ENCODE results near the gene POLR2J3.
"Not testable (repeated sequence)": the region's sequence is repeated elsewhere in the genome, so short reads cannot be mapped to it uniquely, and the experiment has no call there.

The POLR2J3 gene

DNA sequence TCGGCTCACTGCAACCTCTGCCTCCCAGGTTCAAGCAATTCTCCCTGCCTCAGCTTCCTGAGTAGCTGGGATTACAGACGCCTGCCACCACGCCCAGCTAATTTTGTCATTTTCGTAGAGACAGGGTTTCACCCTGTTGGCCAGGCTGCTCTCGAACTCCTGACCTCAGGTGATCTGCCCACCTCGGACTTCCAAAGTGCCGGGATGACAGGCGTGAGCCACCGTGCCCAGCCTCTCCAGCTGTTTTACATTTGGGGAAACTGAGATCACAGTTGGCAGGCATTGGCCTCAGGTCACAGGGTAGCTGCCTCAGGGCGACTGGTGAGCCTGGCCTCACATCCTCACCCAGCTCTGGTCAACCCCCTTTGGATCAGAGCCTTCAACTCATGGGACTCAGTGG, 37.4 kb upstream of the POLR2J3 start:
- not testable (repeated sequence) for H3K27ac ChIP-seq (ENCODE audit: low read length); H3K9me3 ChIP-seq (ENCODE audit: control insufficient read depth in 2 of 2, low read length in 2 of 2); H3K4me1 ChIP-seq (ENCODE audit: control insufficient read depth, insufficient read depth, low read length); H3K36me3 ChIP-seq (ENCODE audit: control insufficient read depth in 2 of 2, insufficient read depth in 2 of 2, low read length in 2 of 2); H3K4me3 ChIP-seq (ENCODE audit: low read length in 2 of 2); H3K27me3 ChIP-seq (ENCODE audit: control insufficient read depth in 1 of 2, insufficient read depth in 2 of 2, low read length in 2 of 2); H3K9ac ChIP-seq (ENCODE audit: low read length in 2 of 2)

DNA sequence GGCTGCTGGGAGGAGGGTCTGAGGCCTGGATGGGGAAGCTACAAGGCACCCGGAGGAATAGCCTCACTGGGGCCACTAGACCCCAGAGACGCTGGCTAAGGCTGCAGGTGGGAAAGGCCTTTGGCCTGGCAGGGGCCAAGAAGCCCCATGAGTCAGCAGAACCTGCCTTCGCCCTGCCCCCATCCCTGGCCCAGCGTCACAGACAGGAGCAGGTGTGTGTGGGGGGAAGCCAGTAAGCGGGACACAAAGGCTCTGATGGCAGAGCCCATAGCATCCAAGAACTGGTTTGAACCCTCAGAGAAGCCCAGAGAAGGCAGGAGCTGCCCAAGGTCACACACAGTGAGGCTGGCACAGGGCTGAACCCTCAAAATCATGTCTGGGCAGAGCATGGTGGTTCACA, 34.5 kb upstream of the POLR2J3 start:
- not testable (repeated sequence) for H3K9ac ChIP-seq (ENCODE audit: low read length in 2 of 2); H3K27me3 ChIP-seq (ENCODE audit: control insufficient read depth in 1 of 2, insufficient read depth in 2 of 2, low read length in 2 of 2); H3K4me1 ChIP-seq (ENCODE audit: control insufficient read depth, insufficient read depth, low read length); H3K9me3 ChIP-seq (ENCODE audit: control insufficient read depth in 2 of 2, low read length in 2 of 2); H3K4me3 ChIP-seq (ENCODE audit: low read length in 2 of 2); H3K27ac ChIP-seq (ENCODE audit: low read length); H3K36me3 ChIP-seq (ENCODE audit: control insufficient read depth in 2 of 2, insufficient read depth in 2 of 2, low read length in 2 of 2)

DNA sequence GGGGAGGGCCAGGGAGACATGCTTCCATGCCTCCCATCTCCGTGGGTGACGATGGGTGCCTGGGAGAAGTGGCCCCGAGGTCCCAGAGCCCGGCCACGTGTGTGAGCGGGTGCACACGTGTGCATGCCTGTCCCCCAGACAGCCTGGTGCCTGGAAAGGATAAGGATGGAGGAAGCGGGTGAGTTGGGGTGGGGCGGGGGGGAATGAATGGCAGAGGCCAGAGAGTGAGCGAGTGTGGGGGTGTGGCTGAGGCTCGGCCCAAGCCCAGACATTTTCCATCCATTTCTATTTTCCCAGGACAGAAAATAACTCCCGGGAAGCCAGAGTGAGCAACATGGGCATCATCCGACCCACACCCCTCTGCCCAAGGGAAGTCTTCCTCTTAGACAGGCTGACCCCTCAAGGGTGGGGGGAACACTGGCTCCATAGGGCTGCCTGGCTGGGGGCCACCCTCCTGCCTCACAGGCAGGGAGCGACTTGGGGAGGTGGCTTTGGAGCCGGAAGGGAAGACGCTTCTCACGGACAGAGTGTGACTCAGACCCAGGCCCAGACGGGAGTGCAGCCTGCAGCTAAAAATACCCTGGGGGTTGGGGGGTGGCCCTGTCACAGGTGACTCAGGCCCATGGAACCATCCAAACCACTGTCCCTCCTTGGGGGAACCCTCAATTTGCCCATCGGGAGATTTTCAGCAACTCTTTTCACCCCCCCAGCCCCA, 32.2 kb upstream of the POLR2J3 start:
- H3K4me3 ChIP-seq (ENCODE audit: low read length in 2 of 2); H3K27ac ChIP-seq (ENCODE audit: low read length); H3K9ac ChIP-seq (ENCODE audit: low read length in 2 of 2); H3K4me1 ChIP-seq (ENCODE audit: control insufficient read depth, insufficient read depth, low read length); H3K27me3 ChIP-seq (ENCODE audit: control insufficient read depth in 1 of 2, insufficient read depth in 2 of 2, low read length in 2 of 2); H3K36me3 ChIP-seq (ENCODE audit: control insufficient read depth in 2 of 2, insufficient read depth in 2 of 2, low read length in 2 of 2); H3K9me3 ChIP-seq (ENCODE audit: control insufficient read depth in 2 of 2, low read length in 2 of 2): not testable (repeated sequence)

DNA sequence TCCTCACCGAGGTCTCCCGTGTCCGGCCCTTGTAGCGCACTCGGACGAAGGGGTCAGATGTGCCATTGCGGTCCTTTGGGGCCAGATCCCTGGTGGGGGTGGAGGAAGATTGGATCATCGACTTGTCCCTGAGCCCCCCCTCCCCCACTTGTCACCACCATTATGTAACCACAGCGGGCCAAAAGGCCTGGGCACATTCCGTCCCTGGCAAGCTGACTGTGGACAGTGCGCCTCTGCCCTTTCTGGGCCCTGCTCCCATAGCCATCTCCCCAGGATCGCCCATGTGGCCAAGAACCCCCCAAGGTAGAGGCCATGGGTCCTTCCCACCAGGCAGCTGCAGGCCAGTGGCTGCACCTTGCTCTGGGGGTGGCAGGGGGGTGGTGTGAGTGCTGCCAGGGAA, 29.9 kb upstream of the POLR2J3 start:
- H3K4me1 ChIP-seq (ENCODE audit: control insufficient read depth, insufficient read depth, low read length); H3K4me3 ChIP-seq (ENCODE audit: low read length in 2 of 2); H3K27ac ChIP-seq (ENCODE audit: low read length); H3K9ac ChIP-seq (ENCODE audit: low read length in 2 of 2); H3K9me3 ChIP-seq (ENCODE audit: control insufficient read depth in 2 of 2, low read length in 2 of 2); H3K36me3 ChIP-seq (ENCODE audit: control insufficient read depth in 2 of 2, insufficient read depth in 2 of 2, low read length in 2 of 2); H3K27me3 ChIP-seq (ENCODE audit: control insufficient read depth in 1 of 2, insufficient read depth in 2 of 2, low read length in 2 of 2): not testable (repeated sequence)

GRCh38 chr7:102599699-102600098, 27.3 kb upstream of the POLR2J3 start:
- not testable (repeated sequence) for H3K9me3 ChIP-seq (ENCODE audit: control insufficient read depth in 2 of 2, low read length in 2 of 2); H3K36me3 ChIP-seq (ENCODE audit: control insufficient read depth in 2 of 2, insufficient read depth in 2 of 2, low read length in 2 of 2); H3K4me3 ChIP-seq (ENCODE audit: low read length in 2 of 2); H3K27ac ChIP-seq (ENCODE audit: low read length); H3K27me3 ChIP-seq (ENCODE audit: control insufficient read depth in 1 of 2, insufficient read depth in 2 of 2, low read length in 2 of 2); H3K9ac ChIP-seq (ENCODE audit: low read length in 2 of 2); H3K4me1 ChIP-seq (ENCODE audit: control insufficient read depth, insufficient read depth, low read length)

- not testable (repeated sequence) for H3K27me3 ChIP-seq (ENCODE audit: control insufficient read depth in 1 of 2, insufficient read depth in 2 of 2, low read length in 2 of 2); H3K4me3 ChIP-seq (ENCODE audit: low read length in 2 of 2); H3K36me3 ChIP-seq (ENCODE audit: control insufficient read depth in 2 of 2, insufficient read depth in 2 of 2, low read length in 2 of 2); H3K27ac ChIP-seq (ENCODE audit: low read length); H3K9me3 ChIP-seq (ENCODE audit: control insufficient read depth in 2 of 2, low read length in 2 of 2); H3K4me1 ChIP-seq (ENCODE audit: control insufficient read depth, insufficient read depth, low read length); H3K9ac ChIP-seq (ENCODE audit: low read length in 2 of 2)
These were observed 23.7 kb upstream of the POLR2J3 start for GRCh38 chr7:102596036-102596435.

- not testable (repeated sequence) for H3K36me3 ChIP-seq (ENCODE audit: control insufficient read depth in 2 of 2, insufficient read depth in 2 of 2, low read length in 2 of 2); H3K9me3 ChIP-seq (ENCODE audit: control insufficient read depth in 2 of 2, low read length in 2 of 2); H3K27ac ChIP-seq (ENCODE audit: low read length); H3K27me3 ChIP-seq (ENCODE audit: control insufficient read depth in 1 of 2, insufficient read depth in 2 of 2, low read length in 2 of 2); H3K4me3 ChIP-seq (ENCODE audit: low read length in 2 of 2); H3K4me1 ChIP-seq (ENCODE audit: control insufficient read depth, insufficient read depth, low read length); H3K9ac ChIP-seq (ENCODE audit: low read length in 2 of 2)
These were observed 21.4 kb upstream of the POLR2J3 start for GRCh38 chr7:102593637-102594334.

DNA sequence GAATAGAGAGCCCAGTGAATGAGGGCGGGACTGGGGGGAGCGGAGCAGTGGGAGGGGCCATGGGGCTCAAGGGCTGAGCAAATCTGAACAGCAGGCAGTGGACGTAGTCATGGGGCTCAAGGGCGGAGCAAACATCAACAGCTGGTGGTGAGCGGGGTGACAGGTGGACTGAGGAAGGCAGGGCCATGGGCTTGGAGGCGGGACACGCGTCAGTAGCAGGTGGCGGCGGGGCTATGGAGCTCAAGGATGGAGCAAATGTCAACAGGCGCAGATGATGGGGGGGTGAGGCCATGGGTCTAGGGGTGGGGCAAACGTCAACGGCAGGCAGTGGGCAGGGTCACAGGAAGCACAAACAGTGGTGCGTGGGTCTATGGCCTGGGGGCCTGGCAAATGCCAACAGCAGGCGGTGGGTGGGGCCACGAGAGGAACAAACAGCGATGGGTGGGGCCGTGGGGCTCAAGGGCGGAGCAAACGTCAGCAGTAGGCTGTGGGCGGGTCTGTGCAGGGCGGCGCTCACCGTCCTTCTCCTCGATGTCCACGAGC, 20.2 kb upstream of the POLR2J3 start:
- not testable (repeated sequence) for H3K9ac ChIP-seq (ENCODE audit: low read length in 2 of 2); H3K4me3 ChIP-seq (ENCODE audit: low read length in 2 of 2); H3K9me3 ChIP-seq (ENCODE audit: control insufficient read depth in 2 of 2, low read length in 2 of 2); H3K27ac ChIP-seq (ENCODE audit: low read length); H3K4me1 ChIP-seq (ENCODE audit: control insufficient read depth, insufficient read depth, low read length); H3K27me3 ChIP-seq (ENCODE audit: control insufficient read depth in 1 of 2, insufficient read depth in 2 of 2, low read length in 2 of 2); H3K36me3 ChIP-seq (ENCODE audit: control insufficient read depth in 2 of 2, insufficient read depth in 2 of 2, low read length in 2 of 2)

GRCh38 chr7:102589857-102590256, 17.5 kb upstream of the POLR2J3 start:
- H3K36me3 ChIP-seq (ENCODE audit: control insufficient read depth in 2 of 2, insufficient read depth in 2 of 2, low read length in 2 of 2) = not testable (repeated sequence)

DNA sequence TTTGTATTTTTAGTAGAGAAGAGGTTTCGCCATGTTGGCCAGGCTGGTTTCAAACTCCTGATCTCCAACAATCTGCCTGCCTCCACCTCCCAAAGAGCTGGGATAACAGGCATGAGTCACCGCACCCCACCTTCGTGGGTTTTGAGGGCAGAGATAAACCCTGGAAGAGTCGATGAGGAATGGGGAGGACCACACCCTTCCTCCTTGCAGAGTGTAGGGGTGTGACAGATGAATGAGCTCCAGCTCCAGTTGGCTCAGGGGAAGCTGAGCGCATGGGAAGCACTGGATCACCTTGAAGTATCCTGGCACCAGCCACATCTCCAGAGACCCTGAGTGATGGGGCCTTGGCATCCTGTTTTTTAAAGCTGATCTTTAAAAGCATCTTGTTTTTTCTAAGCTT, 11.1 kb upstream of the POLR2J3 start:
- not testable (repeated sequence) for H3K9ac ChIP-seq (ENCODE audit: low read length in 2 of 2); H3K9me3 ChIP-seq (ENCODE audit: control insufficient read depth in 2 of 2, low read length in 2 of 2); H3K27ac ChIP-seq (ENCODE audit: low read length); H3K27me3 ChIP-seq (ENCODE audit: control insufficient read depth in 1 of 2, insufficient read depth in 2 of 2, low read length in 2 of 2); H3K36me3 ChIP-seq (ENCODE audit: control insufficient read depth in 2 of 2, insufficient read depth in 2 of 2, low read length in 2 of 2); H3K4me3 ChIP-seq (ENCODE audit: low read length in 2 of 2); H3K4me1 ChIP-seq (ENCODE audit: control insufficient read depth, insufficient read depth, low read length)

More at GRCh38 chr7:102589857-102590256, 17.5 kb upstream of the POLR2J3 start:
- H3K9me3 ChIP-seq (ENCODE audit: control insufficient read depth in 2 of 2, low read length in 2 of 2); H3K27ac ChIP-seq (ENCODE audit: low read length); H3K4me1 ChIP-seq (ENCODE audit: control insufficient read depth, insufficient read depth, low read length); H3K9ac ChIP-seq (ENCODE audit: low read length in 2 of 2); H3K4me3 ChIP-seq (ENCODE audit: low read length in 2 of 2); H3K27me3 ChIP-seq (ENCODE audit: control insufficient read depth in 1 of 2, insufficient read depth in 2 of 2, low read length in 2 of 2): not testable (repeated sequence)

DNA sequence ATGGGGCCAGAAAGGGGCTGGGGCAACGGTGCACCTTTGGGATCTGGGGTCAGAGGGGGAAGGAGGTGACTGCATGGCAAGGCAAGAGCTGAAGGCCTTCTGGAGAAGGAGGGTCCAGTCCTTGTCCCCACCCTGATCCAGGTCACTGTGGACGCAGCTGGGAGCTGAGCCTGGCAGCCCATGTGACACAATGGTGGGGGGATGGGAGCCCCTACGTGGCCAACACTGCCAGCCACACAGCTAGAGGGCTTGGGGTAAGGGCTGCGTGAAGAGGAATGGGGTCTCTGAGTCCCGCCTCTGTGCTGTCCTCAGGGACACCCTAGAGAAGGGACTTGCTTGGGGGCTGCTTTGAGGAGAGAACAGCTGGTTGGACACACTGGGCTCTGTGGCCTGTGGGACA, 9.3 kb upstream of the POLR2J3 start:
- not testable (repeated sequence) for H3K27ac ChIP-seq (ENCODE audit: low read length); H3K27me3 ChIP-seq (ENCODE audit: control insufficient read depth in 1 of 2, insufficient read depth in 2 of 2, low read length in 2 of 2); H3K9ac ChIP-seq (ENCODE audit: low read length in 2 of 2); H3K4me3 ChIP-seq (ENCODE audit: low read length in 2 of 2); H3K4me1 ChIP-seq (ENCODE audit: control insufficient read depth, insufficient read depth, low read length); H3K36me3 ChIP-seq (ENCODE audit: control insufficient read depth in 2 of 2, insufficient read depth in 2 of 2, low read length in 2 of 2); H3K9me3 ChIP-seq (ENCODE audit: control insufficient read depth in 2 of 2, low read length in 2 of 2)

All from stomach smooth muscle (tissue), 2 donors.